Uterus (tissue), 4 donors: ENCODE data around the gene MRPL51. TPM values are rescaled to one million over a fixed set of nuclear protein-coding genes. Genes with fewer than 3 reads are reported as not detected.

Experiments
- DNase-seq, 2 donors: peaks; one replicate each; pipeline ENCODE4 v3.0.0-alpha.2; 2019 to 2020
- H3K27ac ChIP-seq, 2 donors: fragments of 200-600 bp; sonication (generic); 1 replicate in 1 of 2; 2 replicates in 1 of 2; pipeline ENCODE4 v1.5.1; 2016 to 2018
- H3K27me3 ChIP-seq, 2 donors: fragments of 200-600 bp; sonication (generic); one replicate each; pipeline ENCODE4 v1.5.1; 2018 to 2019; ENCODE audit warnings: control low read depth in 1 of 2
- H3K36me3 ChIP-seq, 2 donors: fragments of 200-600 bp; sonication (generic); one replicate each; pipeline ENCODE4 v1.5.1; 2019; ENCODE audit warnings: control low read depth in 1 of 2
- H3K4me1 ChIP-seq, 2 donors: fragments of 200-600 bp; sonication (generic); one replicate each; pipeline ENCODE4 v1.5.1; 2018 to 2019; ENCODE audit warnings: control low read depth in 1 of 2
- H3K4me3 ChIP-seq, 2 donors: fragments of 200-600 bp; sonication (generic); 1 replicate in 1 of 2; 2 replicates in 1 of 2; pipeline ENCODE4 v1.5.1; 2018 to 2019; ENCODE audit warnings: mild to moderate bottlenecking in 1 of 2
- H3K9me3 ChIP-seq, 2 donors: fragments of 200-600 bp; sonication (generic); one replicate each; pipeline ENCODE4 v1.5.1; 2019; ENCODE audit warnings: control low read depth in 1 of 2
- POLR2A ChIP-seq, 2 donors: fragments of 450-650 bp; IDR thresholded peaks; one replicate each; pipeline ENCODE4 v1.6.1; 2016; ENCODE audit warnings: antibody characterized with exemption in 2 of 2, mild to moderate bottlenecking in 1 of 2, moderate library complexity in 1 of 2
- intact Hi-C: fragments of 100-400 bp; cut with DNase I; formaldehyde crosslinking; loops from one replicate; pipeline ENCODE4 v1.15.1; 2023; ENCODE audit warnings: low total_unique reads
- total RNA-seq, 4 donors: library from RNA; depleted of rRNA in 3 of 4; stranded (reverse); fragments of >200 nt in 3 of 4; gene quantifications; one replicate each; pipeline versions ENCODE4 v1.1.0 to v1.2.4, GENCODE V29; 2014 to 2023
- TF ChIP-seq, protein P1 (sequence below), 4 experiments: fragments of 200-600 bp in 2 of 4; fragments of 450-650 bp in 2 of 4; sonication (generic) in 2 of 4; IDR thresholded peaks; one replicate each; pipeline ENCODE4 v1.5.1; 2016 to 2019; ENCODE audit warnings: antibody characterized with exemption in 4 of 4, mild to moderate bottlenecking in 2 of 4, moderate library complexity in 1 of 4
- donor health status: DM: yes; HTN: yes; CAD: no.

MRPL51 gene
- total RNA-seq, 4 donors from 2014 or later: 14.1 to 83.7 (median 36.4) TPM

- no peaks in the 10 kb centered on the region for H3K9me3 ChIP-seq
- H3K4me3 ChIP-seq: no peak overlapping the region
- no peak overlapping the region for H3K27ac ChIP-seq
- H3K36me3 ChIP-seq: no peaks in the 10 kb centered on the region
- intact Hi-C loops: no loop called here
- peaks cover 0 to 3% of the 10 kb centered on the region in 2 donors for H3K4me1 ChIP-seq
- TF ChIP-seq POLR2A (IDR thresholded peaks at IDR 0.05): no peak
- TF ChIP-seq, protein P1, sequence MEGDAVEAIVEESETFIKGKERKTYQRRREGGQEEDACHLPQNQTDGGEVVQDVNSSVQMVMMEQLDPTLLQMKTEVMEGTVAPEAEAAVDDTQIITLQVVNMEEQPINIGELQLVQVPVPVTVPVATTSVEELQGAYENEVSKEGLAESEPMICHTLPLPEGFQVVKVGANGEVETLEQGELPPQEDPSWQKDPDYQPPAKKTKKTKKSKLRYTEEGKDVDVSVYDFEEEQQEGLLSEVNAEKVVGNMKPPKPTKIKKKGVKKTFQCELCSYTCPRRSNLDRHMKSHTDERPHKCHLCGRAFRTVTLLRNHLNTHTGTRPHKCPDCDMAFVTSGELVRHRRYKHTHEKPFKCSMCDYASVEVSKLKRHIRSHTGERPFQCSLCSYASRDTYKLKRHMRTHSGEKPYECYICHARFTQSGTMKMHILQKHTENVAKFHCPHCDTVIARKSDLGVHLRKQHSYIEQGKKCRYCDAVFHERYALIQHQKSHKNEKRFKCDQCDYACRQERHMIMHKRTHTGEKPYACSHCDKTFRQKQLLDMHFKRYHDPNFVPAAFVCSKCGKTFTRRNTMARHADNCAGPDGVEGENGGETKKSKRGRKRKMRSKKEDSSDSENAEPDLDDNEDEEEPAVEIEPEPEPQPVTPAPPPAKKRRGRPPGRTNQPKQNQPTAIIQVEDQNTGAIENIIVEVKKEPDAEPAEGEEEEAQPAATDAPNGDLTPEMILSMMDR (IDR thresholded peaks at IDR 0.05): no peak
- H3K27me3 ChIP-seq: no peaks in the 10 kb centered on the region
- no peak for DNase-seq
Measured at GRCh38 chr12:6527711-6528110, 34.6 kb upstream of the MRPL51 start.

DNA sequence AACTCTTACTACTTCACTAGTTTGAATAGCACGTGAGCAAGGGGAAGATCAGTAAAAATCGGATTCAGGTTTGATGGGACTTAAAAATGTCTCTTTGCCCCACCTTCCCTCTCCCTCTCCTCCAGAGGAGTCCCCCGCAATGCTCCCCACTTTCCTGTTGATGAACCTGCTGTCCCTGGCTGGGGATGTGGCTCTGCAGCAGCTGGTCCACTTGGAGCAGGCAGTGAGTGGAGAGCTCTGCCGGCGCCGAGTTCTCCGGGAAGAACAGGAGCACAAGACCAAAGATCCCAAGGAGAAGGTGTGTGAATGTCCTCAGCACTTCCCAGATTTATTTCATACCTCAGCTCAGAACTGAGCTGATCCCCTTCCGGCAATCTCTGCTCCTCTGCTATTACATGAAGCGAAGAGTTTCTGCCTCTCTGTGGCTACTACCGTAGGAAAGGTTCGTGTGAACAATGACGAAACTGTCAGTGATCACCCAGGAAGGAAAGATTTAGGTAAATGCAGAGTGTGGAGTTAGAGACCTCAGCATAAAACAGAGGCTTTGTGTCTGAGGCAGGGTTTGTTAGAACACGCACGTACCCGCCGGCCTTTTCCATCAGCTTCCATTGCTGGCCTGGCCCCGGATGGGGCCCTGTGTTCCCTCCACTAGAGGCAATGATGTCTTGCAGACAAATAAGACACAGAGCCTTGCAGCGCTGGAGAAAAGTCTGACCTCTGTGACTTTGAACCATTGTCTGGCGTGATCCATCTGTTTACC, 33.9 kb upstream of the MRPL51 start:
- Histone ChIP-seq H3K27me3 (no peaks in the 10 kb centered on the region), H3K36me3 (no peaks in the 10 kb centered on the region), H3K4me3 (no peak overlapping the region), H3K27ac (no peak overlapping the region), H3K4me1 (no peaks in the 10 kb centered on the region), H3K9me3 (no peaks in the 10 kb centered on the region)
- no peak for DNase-seq
- intact Hi-C loops: no loop called here
- TF ChIP-seq POLR2A (IDR thresholded peaks at IDR 0.05): no peak
- TF ChIP-seq, protein P1 (IDR thresholded peaks at IDR 0.05): no peak

GRCh38 chr12:6526201-6526600, 33.1 kb upstream of the MRPL51 start:
- H3K27ac ChIP-seq: no peak overlapping the region
- H3K9me3 ChIP-seq: no peaks in the 10 kb centered on the region
- no peaks in the 10 kb centered on the region for H3K36me3 ChIP-seq
- H3K4me3 ChIP-seq: no peak overlapping the region
- no peak for DNase-seq
- no peaks in the 10 kb centered on the region for H3K27me3 ChIP-seq
- no peaks in the 10 kb centered on the region for H3K4me1 ChIP-seq
- intact Hi-C loops: no loop called here
- TF ChIP-seq, protein P1 (IDR thresholded peaks at IDR 0.05): no peak
- TF ChIP-seq POLR2A (IDR thresholded peaks at IDR 0.05): no peak

DNA sequence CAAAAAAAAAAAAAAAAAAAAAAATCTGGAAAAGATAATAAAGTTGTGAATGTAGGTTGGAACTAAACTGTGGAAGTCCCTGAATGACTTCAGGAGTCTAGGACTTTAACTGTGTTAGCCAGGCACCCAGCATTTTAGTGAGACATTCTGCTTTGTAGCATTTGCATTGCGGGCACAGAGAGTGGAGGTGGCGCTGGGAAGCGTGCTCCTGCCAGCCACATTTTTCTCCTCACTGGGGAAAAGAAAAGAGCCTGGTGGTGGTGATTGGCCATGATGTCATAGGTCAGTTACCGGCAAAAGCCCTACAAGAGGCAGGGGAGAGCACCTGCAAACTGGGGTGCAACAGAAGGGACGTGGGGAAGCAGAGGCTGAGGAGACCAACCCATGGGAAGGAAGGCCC, 31.6 kb upstream of the MRPL51 start:
- no peak overlapping the region for H3K4me3 ChIP-seq
- no peaks in the 10 kb centered on the region for H3K36me3 ChIP-seq
- no peak overlapping the region for H3K27ac ChIP-seq

DNA sequence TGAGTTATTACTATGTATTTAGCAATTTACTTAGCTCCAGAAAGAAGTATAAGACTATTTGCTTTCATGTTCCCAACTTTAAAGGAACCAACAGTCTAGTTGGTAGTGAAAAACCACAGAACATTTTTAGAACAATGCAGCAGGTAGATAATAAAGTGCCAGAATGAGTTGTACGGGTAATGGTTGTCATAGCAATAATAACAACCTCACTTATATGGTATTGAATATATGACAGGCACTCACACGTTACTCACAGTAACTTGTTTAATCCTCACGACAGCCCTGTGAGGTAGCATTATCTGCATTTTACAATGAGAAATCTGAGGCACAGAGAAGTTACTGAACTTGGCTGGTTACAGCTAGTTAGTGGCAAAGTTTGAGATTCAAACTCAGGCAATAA, 30.6 kb upstream of the MRPL51 start:
- no peak for DNase-seq
- H3K4me1 ChIP-seq: no peaks in the 10 kb centered on the region

More for the DNA sequence above, 31.6 kb upstream of the MRPL51 start:
- Histone ChIP-seq H3K4me1 (no peaks in the 10 kb centered on the region), H3K9me3 (no peaks in the 10 kb centered on the region), H3K27me3 (no peaks in the 10 kb centered on the region)
- intact Hi-C loops: no loop called here
- DNase-seq: no peak
- TF ChIP-seq POLR2A (IDR thresholded peaks at IDR 0.05): no peak
- TF ChIP-seq, protein P1 (IDR thresholded peaks at IDR 0.05): no peak

More for the DNA sequence above, 30.6 kb upstream of the MRPL51 start:
- Histone ChIP-seq H3K27ac (no peak overlapping the region), H3K27me3 (no peaks in the 10 kb centered on the region), H3K36me3 (no peaks in the 10 kb centered on the region), H3K4me3 (no peak overlapping the region), H3K9me3 (no peaks in the 10 kb centered on the region)
- intact Hi-C loops: no loop called here
- no peak for TF ChIP-seq POLR2A (IDR thresholded peaks at IDR 0.05)
- TF ChIP-seq, protein P1 (IDR thresholded peaks at IDR 0.05): no peak
